HepG2 (cell line): ENCODE measurements around the gene MUC13. TPM values are rescaled to one million over a fixed set of nuclear protein-coding genes. Genes with fewer than 3 reads are reported as not detected.

Experiments used
- AGO2 ChIP-seq: fragments of 200-400 bp; formaldehyde crosslinking; optimal IDR thresholded peaks from 2 replicates; pipeline ENCODE3; 2017; ENCODE audit warnings: mild to moderate bottlenecking, low read depth, low read length, moderate library complexity
- ARHGAP35 ChIP-seq: sonication (generic); formaldehyde crosslinking; IDR thresholded peaks from 2 replicates; pipeline ENCODE4 v1.9.0; 2022; ENCODE audit warnings: mild to moderate bottlenecking, inconsistent platforms, moderate library complexity, missing genetic modification reagents, borderline replicate concordance
- GMEB1 ChIP-seq: sonication (generic); formaldehyde crosslinking; IDR thresholded peaks from 2 replicates; pipeline ENCODE4 v1.5.1; 2020; ENCODE audit warnings: missing genetic modification reagents, mild to moderate bottlenecking, borderline replicate concordance
- HMGXB3 ChIP-seq: sonication (generic); formaldehyde crosslinking; IDR thresholded peaks from 2 replicates; pipeline ENCODE4 v1.4.0; 2020; ENCODE audit warnings: missing genetic modification reagents, borderline replicate concordance
- HOXA7 ChIP-seq: sonication (generic); formaldehyde crosslinking; IDR thresholded peaks from 2 replicates; pipeline ENCODE4 v1.8.1; 2022; ENCODE audit warnings: mild to moderate bottlenecking, missing genetic modification reagents, moderate library complexity
- IKZF1 ChIP-seq: fragments of 450-650 bp; IDR thresholded peaks from 2 replicates; pipeline ENCODE4 v1.7.1; 2016
- KAT2B ChIP-seq: fragments of 150-350 bp; IDR thresholded peaks from 2 replicates; pipeline ENCODE4 v1.6.1; 2014; ENCODE audit warnings: low read depth, low read length, borderline replicate concordance
- MXD3 ChIP-seq: IDR thresholded peaks from 2 replicates; pipeline ENCODE4 v1.6.1; 2016; ENCODE audit warnings: mild to moderate bottlenecking, missing biosample characterization, missing genetic modification reagents
- NFRKB ChIP-seq: fragments of 450-650 bp; IDR thresholded peaks from 2 replicates; pipeline ENCODE4 v1.6.1; 2017
- PBX2 ChIP-seq: IDR thresholded peaks from 2 replicates; pipeline ENCODE4 v1.6.1; 2016; ENCODE audit warnings: control low read depth
- RFXANK ChIP-seq: IDR thresholded peaks from 2 replicates; pipeline ENCODE4 v1.6.1; 2016
- SAP130 ChIP-seq: IDR thresholded peaks from 2 replicates; pipeline ENCODE4 v1.6.1; 2016; ENCODE audit warnings: low read depth
- XRCC5 ChIP-seq: fragments of 200-400 bp; formaldehyde crosslinking; optimal IDR thresholded peaks from 2 replicates; pipeline ENCODE3; 2017; ENCODE audit warnings: mild to moderate bottlenecking, low read length
- ZBTB37 ChIP-seq: sonication (generic); formaldehyde crosslinking; IDR thresholded peaks from 2 replicates; pipeline ENCODE4 v1.4.0; 2020; ENCODE audit warnings: mild to moderate bottlenecking, missing genetic modification reagents
- ZBTB38 ChIP-seq: sonication (generic); formaldehyde crosslinking; IDR thresholded peaks from 2 replicates; pipeline ENCODE4 v1.5.1; 2020; ENCODE audit warnings: mild to moderate bottlenecking, missing genetic modification reagents
- ZNF263 ChIP-seq: sonication (generic); formaldehyde crosslinking; IDR thresholded peaks from 2 replicates; pipeline ENCODE4 v1.4.0; 2020; ENCODE audit warnings: missing genetic modification reagents
- ZNF292 ChIP-seq: sonication (generic); formaldehyde crosslinking; IDR thresholded peaks from 2 replicates; pipeline ENCODE4 v1.8.1; 2022; ENCODE audit warnings: mild to moderate bottlenecking, low read depth, missing genetic modification reagents, borderline replicate concordance
- ZNF710 ChIP-seq: sonication (generic); formaldehyde crosslinking; IDR thresholded peaks from 2 replicates; pipeline ENCODE4 v1.5.0; 2020; ENCODE audit warnings: mild to moderate bottlenecking, missing genetic modification reagents, borderline replicate concordance
- polyA plus RNA-seq, 8 experiments: library from polyadenylated mRNA; depleted of rRNA in 3 of 8; stranded (reverse) in 7 of 8; unstranded in 1 of 8; fragments of >200 nt; fragmentation: Illumina TruSeq in 4 of 8; extraction: Trizol in 4 of 8; gene quantifications; 2 replicates each; pipeline versions ENCODE4 v1.2.1 to v1.2.3, GENCODE V29; 2011 to 2016; ENCODE audit warnings: low read depth in 4 of 8, missing spikeins in 1 of 8, mixed read lengths in 1 of 8; ENCODE audit not compliant: insufficient read depth in 1 of 8
- total RNA-seq, 5 experiments: library from RNA; depleted of rRNA; stranded (reverse); fragments of >200 nt; fragmentation: Illumina TruSeq; extraction: Trizol; gene quantifications; 2 replicates each; pipeline ENCODE4 v1.2.3, GENCODE V29; 2016; ENCODE audit warnings: low read depth in 1 of 5

The MUC13 gene
- total and polyA plus RNA-seq, 2 of the 13 experiments (the other 11 are each of a cell fraction or from before 2014, with no cell fraction given): 0.04 to 1.2 TPM

- TF ChIP-seq HMGXB3 (no peak), NFRKB (no peak), IKZF1 (no peak), ZBTB38 (CRISPR knock-in tag) (no peak), SAP130 (CRISPR knock-in tag) (peak; percentile 67), HOXA7 (CRISPR knock-in tag) (no peak), ZBTB37 (CRISPR knock-in tag) (no peak), ZNF710 (CRISPR knock-in tag) (no peak; the same call in 1 of the 2 replicates), ARHGAP35 (CRISPR knock-in tag) (no peak), ZNF263 (CRISPR knock-in tag) (peak; percentile 84), GMEB1 (CRISPR knock-in tag) (no peak), RFXANK (no peak), KAT2B (no peak), XRCC5 (no peak), AGO2 (peak; percentile 79), MXD3 (CRISPR knock-in tag) (peak; percentile 53), ZNF292 (CRISPR knock-in tag) (no peak), PBX2 (CRISPR knock-in tag) (no peak)
Observed at GRCh38 chr3:124886168-124887056, 48.1 kb downstream of the MUC13 start (continued).
